Upper lobe of right lung (tissue), 1 donor: ENCODE measurements around the gene ELMOD1. TPM values are rescaled to one million over a fixed set of nuclear protein-coding genes. Genes with fewer than 3 reads are reported as not detected.
A peak's percentile ranks its signal among the peaks of the same experiment; 100 is the strongest.

Experiments
- ATAC-seq: fragments of 200-7000 bp; cut with Tn5 transposase; one replicate; pipeline ENCODE4 v1.9.1; 2020; ENCODE audit warnings: mild to moderate bottlenecking, moderate library complexity
- DNase-seq: peaks from one replicate; pipeline ENCODE4 v3.0.0-alpha.2; 2020
- H3K27ac ChIP-seq: fragments of 200-600 bp; one replicate; pipeline ENCODE4 v1.8.0; 2022
- H3K27me3 ChIP-seq: fragments of 200-600 bp; one replicate; pipeline ENCODE4 v1.8.0; 2022; ENCODE audit warnings: mild to moderate bottlenecking
- H3K36me3 ChIP-seq: fragments of 200-600 bp; one replicate; pipeline ENCODE4 v1.8.0; 2022
- H3K4me1 ChIP-seq: fragments of 200-600 bp; one replicate; pipeline ENCODE4 v1.8.0; 2022
- H3K4me3 ChIP-seq: fragments of 200-600 bp; one replicate; pipeline ENCODE4 v1.8.0; 2022; ENCODE audit warnings: mild to moderate bottlenecking
- H3K9me3 ChIP-seq: fragments of 200-600 bp; one replicate; pipeline ENCODE4 v1.8.0; 2022
- intact Hi-C: fragments of 100-400 bp; cut with DNase I; formaldehyde crosslinking; loops from one replicate; pipeline ENCODE4 v1.11.0; 2022
- long read RNA-seq: library from polyadenylated mRNA; unstranded; transcript quantifications from one replicate; pipeline ENCODE4 v2.0.0, GENCODE V29; 2021
- total RNA-seq: library from RNA; stranded (reverse); fragmentation: NEBNext Ultra II Directional; extraction: Animal tissue kit (Norgen Biotek cat#: 25700); gene quantifications from one replicate; pipeline ENCODE4 v1.2.1, GENCODE V29; 2021
- TF ChIP-seq, protein P1 (sequence below): fragments of 200-600 bp; IDR thresholded peaks from one replicate; pipeline ENCODE4 v1.8.0; 2022; ENCODE audit warnings: antibody characterized with exemption
- donor health status: DM: no; HTN: yes; CAD: no; lungs with severe emphysema.

The ELMOD1 gene
- total RNA-seq: 2.8 TPM
- long read RNA-seq, partial matches to known transcripts: 0 of 5 reads
- long read RNA-seq, other reads (novel, unspliced or antisense): 0 of 5 reads

DNA sequence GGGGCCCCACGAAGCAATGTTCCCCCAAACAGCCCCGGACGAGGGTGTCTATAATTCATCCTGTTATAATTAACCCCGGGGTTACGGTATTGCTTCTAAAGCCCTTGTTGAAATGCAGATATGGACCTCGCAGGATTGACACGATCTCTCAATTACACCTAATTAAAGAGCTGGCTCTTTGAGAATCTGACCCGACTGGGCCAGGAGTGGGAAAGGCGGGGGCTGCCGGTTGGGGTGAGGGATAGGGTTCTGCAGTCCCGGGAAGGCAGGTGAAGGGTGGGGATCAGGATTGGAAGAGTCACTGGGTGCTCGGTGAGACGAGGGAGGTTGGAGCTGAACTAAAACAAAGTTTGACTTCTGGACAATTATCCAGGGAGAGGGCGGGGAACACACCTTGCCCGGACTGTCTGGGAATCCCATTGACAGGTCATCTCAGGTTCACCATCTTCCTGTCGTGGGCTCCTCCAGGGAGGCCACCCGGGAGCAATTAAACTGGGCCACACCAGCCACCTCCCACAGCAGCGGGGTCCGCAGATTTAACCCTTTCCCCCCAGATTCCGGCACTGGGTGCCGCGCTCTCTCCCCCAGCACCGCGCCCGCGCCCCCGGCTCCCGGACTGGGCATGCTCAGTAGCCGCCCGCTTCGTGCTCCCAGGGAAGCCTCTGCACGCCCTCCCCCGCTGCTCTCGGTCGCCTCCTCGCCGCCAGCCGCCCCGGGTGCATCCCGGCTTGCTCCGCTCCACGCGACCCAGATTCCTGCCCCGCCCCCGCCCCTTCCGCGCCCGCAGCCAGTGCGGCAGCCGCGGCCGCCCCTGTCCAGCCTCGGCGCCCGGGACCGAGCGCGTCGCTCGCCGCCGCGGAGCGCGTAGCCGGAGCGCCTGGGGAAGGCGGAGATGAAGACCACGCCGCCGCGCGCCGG, at the start of gene ELMOD1:
Gene ELMOD1 (plus strand): TSS at position 688 of the 918 bp plus-strand sequence. CDS start 27,043 bp downstream, outside the sequence.
- Histone ChIP-seq H3K27ac (no peak within 1 kb of the TSS), H3K4me3 (peak within 1 kb of the TSS; percentile 68), H3K9me3 (no peaks in the 10 kb centered on the region), H3K36me3 (no peaks in the 10 kb centered on the region), H3K27me3 (peaks cover 54% of the 10 kb centered on the region), H3K4me1 (peaks cover 20% of the 10 kb centered on the region)
- peak; percentile 85 for ATAC-seq
- DNase-seq: peak; percentile 82
- TF ChIP-seq, protein P1, sequence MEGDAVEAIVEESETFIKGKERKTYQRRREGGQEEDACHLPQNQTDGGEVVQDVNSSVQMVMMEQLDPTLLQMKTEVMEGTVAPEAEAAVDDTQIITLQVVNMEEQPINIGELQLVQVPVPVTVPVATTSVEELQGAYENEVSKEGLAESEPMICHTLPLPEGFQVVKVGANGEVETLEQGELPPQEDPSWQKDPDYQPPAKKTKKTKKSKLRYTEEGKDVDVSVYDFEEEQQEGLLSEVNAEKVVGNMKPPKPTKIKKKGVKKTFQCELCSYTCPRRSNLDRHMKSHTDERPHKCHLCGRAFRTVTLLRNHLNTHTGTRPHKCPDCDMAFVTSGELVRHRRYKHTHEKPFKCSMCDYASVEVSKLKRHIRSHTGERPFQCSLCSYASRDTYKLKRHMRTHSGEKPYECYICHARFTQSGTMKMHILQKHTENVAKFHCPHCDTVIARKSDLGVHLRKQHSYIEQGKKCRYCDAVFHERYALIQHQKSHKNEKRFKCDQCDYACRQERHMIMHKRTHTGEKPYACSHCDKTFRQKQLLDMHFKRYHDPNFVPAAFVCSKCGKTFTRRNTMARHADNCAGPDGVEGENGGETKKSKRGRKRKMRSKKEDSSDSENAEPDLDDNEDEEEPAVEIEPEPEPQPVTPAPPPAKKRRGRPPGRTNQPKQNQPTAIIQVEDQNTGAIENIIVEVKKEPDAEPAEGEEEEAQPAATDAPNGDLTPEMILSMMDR: no peak
- intact Hi-C loops: no loop called here

DNA sequence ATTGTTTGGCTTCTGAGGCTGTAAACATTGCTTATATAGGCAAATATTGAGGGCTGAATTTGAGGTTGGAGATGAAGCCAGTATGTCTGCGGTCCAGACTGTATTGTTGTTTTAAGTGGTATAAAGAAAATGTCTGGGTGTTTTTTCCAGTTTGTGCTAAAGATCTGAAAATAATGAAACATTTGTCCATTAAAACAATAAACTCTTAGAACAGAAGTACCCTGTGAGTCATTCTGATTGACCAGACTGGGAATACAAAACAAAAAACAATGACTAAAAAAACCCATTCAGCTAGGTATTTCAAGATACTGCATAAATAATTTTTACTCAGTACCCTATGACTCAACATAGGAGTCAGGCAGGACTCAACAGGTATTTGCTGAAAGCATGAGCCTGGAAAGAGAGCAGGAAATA, 45.8 kb upstream of the ELMOD1 start:
- ATAC-seq: no peak
- Histone ChIP-seq H3K4me3 (no peak overlapping the region), H3K4me1 (no peaks in the 10 kb centered on the region), H3K9me3 (no peaks in the 10 kb centered on the region), H3K27ac (no peak overlapping the region), H3K27me3 (no peaks in the 10 kb centered on the region), H3K36me3 (peaks cover 14% of the 10 kb centered on the region)
- intact Hi-C loops: no loop called here
- TF ChIP-seq, protein P1: no peak
- no peak for DNase-seq

DNA sequence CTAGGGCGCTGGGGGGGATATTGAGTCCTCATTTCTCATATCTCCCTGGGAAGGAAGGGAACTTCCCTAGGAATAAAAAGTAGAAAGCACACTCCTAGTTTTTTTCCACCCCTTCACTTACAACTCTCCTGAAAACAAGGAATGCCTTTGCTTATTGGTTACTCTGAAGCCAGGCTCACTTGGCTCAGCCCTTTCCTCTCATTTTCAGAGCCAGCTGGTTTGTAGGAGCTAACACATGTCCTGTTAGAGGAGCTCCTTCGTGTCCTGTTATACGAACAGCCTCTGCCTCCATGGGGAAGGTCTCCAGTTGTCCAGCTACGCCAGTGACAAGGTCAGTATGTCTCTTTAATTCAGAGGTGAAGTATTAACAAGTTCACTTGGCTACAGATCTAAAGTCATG, 43.0 kb upstream of the ELMOD1 start:
- ATAC-seq: no peak
- TF ChIP-seq, protein P1: no peak
- H3K9me3 ChIP-seq: no peaks in the 10 kb centered on the region
- intact Hi-C loops: no loop called here
- no peak overlapping the region for H3K27ac ChIP-seq
- no peak for DNase-seq
- H3K4me3 ChIP-seq: no peak overlapping the region
- H3K36me3 ChIP-seq: peaks cover 31% of the 10 kb centered on the region
- H3K27me3 ChIP-seq: no peaks in the 10 kb centered on the region
- H3K4me1 ChIP-seq: no peaks in the 10 kb centered on the region

DNA sequence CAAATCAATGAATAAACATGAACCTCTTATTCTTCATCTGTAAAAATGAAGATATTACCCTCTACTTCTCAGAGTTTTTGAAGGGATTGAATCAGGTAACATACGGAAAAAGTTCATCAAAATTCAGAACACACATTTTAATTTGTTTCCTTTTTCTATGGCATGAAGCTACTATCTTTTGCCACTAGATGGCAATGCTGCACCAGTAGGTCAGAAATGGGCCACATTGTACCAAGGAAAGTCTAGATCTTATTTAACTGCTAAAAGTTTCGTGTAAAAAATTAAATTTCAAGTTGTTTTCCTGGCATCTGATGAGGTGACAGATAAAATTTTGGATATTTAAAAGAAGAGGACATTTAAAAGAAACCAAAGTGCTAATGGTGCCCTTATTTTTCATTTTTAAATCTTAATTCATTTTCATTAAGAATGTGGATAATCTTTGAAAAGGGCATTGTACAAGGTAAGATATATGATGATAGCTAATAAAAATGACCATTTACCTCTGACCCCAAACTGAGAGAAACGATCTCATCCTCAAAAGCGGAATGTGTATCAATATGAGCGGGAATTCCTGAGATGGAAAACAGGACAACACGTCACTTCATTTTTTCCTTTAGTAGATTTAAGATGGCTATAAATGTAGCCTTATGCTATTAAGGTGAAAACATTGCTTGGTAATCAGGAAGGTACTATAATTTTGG, 41.5 kb upstream of the ELMOD1 start:
- no peak for DNase-seq
- Histone ChIP-seq H3K27me3 (no peaks in the 10 kb centered on the region), H3K4me1 (no peaks in the 10 kb centered on the region), H3K36me3 (peaks cover 32% of the 10 kb centered on the region), H3K4me3 (no peak overlapping the region), H3K9me3 (no peaks in the 10 kb centered on the region), H3K27ac (peak overlapping the region; percentile 32)
- TF ChIP-seq, protein P1: peak; percentile 84
- peak; percentile 89 for ATAC-seq
- intact Hi-C loops: no loop called here

DNA sequence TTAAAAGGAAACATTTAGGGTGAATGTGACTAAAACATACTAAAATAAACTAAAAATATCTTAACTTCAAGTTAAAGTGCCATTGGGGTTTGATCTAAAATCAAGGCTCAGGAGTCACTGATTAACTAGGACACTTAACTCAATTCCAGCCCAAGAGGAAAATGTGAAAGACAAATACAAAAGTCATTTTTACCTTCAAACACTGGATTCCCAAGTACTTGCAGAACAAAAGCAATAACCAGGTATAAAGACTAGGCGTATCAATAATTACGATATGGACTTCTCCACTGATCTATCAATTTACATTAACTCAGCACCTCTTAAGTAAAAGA, 41.0 kb upstream of the ELMOD1 start:
- H3K9me3 ChIP-seq: no peaks in the 10 kb centered on the region
- no peaks in the 10 kb centered on the region for H3K4me1 ChIP-seq
- peak overlapping the region; percentile 32 for H3K27ac ChIP-seq
- peaks cover 31% of the 10 kb centered on the region for H3K36me3 ChIP-seq
- H3K27me3 ChIP-seq: no peaks in the 10 kb centered on the region
- intact Hi-C loops: no loop called here
- H3K4me3 ChIP-seq: no peak overlapping the region
- TF ChIP-seq, protein P1: no peak
- DNase-seq (no peak), ATAC-seq (peak; percentile 14)
